ENCODE data around the gene ERLIN1.

ERLIN1 gene

DNA sequence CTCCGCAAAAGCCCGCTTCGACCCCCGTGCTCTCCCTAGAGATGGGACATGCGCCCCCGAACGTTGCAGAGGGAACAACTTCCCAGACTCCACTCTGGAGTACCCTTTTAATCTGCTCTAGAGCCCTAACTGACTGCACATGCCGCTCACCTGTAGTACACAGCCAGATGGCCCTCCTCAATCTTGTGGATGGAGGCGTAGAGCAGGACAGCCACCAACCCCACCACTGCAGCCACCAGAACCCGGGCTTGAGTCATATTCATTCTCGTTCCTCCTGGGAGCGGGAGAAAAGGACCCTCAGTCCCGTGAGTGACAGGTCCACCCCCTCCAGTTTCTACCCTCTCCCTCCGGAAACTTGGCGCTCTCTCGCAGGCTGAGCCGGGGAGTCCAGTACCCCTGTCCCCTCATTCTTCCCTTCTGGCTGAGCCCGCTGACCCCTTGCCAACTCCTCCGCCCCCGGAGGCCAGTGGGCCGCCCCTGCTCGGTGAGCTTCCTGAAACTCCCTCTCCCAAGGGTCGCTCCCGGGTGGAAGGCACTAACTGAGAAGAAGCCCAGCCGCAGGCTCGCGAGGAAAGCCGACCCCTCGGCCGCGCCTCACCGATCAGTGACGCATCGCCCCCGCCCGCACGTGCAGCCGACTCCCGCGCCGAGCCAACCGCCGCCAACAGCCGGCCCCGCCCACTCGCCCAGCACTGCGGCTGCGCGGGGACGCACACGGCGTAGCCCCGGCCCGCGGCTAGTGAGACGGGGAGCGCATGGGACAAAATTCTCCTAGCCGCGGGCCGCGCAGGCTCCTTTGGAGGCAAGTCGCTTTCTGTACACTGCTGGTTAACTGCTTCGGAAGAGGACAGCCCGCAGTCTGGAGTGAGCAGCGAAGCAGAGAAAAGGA is at the start of gene ERLIN1:
Gene ERLIN1 (minus strand): TSS at position 666 of the 889 bp plus-strand sequence. CDS start 403 bp downstream, at position 263.
- DNase-seq = peak; percentile 80 to 89 (median 86)

DNA sequence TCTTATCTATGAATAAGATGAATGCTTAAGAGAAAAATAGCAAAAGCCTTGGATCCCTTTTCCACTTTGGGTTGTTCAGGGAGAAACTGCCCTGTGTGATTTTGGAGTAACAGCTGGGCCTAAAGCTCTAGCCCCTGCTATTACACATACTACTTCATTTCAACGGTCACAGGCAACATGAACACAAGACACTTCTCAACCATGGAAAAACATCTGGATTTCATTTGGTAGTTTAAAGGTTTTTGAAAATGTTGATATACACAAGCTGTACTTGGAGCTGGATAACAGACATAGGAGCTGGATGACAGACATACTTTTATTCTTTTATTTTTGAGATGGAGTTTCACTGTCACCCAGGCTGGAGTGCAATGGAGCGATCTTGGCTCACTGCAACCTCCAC is 46.3 kb upstream of the ERLIN1 start:
- no peak for DNase-seq

DNA sequence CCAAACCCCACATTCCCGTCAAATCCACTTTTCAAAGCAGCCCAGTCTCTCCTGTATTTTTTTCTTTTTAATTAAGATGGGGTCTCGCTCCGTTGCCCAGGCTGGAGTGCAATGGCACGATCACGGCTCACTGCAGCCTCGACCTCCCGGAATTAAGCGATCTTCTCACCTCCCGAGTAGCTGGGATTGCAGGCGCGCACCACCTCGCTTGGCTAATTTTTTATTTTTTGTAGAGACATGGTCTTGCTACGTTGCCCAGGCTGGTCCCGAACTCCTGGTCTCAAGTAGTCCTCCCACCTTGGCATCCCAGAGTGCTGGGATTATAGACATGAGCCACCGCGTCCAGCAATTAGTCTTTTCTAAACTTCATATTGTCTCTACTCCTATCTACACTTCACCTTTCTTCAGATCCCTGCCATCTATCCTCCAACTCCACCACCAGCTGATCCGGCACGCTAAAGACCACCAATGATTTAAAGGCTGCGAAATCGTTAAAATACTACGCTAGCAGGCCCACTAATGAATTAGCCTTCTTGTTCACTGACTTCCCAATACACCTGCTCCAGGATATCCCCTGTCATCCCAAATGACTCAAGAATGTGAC is 44.1 kb upstream of the ERLIN1 start:
- no peak for DNase-seq

DNA sequence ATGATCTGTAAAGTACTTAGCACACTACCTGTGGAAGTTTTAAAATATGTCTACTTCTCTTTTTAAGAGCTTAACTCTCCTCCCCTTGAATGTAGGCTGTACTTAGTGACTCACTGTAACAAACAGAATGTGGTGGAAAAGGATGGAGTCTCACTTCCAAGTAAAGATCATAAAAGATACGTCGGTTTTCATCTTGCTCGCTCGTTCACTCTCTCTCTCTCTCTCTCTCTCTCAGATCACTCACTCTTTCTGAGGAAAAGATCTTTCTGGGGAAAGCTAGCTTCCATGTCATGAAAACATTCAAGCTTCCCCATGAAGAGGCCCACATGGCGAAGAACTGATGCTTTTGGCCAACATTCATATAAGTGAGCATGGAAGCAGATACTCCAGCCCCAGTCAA is 38.0 kb upstream of the ERLIN1 start:
- DNase-seq = peak in 2 of 6 experiments; percentile 17 to 27

DNA sequence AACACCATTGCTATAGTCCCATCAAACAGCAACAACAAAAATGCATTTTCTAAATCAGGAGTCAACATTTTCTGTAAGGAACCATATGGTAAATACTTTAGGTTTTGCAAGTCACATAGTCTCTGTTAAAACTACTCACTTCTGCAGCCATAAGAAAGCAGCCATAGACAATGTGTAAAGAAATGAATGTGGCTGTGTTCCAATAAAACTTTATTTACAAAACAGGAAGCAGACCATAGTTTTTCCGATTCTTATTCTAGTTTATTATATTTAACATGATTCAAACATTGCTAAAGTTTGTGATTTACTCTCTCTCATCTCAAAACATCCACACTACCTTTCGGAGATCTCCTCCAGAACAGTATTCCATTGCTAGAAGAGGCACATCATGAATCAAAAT is 36.7 kb upstream of the ERLIN1 start:
- DNase-seq = no peak

DNA sequence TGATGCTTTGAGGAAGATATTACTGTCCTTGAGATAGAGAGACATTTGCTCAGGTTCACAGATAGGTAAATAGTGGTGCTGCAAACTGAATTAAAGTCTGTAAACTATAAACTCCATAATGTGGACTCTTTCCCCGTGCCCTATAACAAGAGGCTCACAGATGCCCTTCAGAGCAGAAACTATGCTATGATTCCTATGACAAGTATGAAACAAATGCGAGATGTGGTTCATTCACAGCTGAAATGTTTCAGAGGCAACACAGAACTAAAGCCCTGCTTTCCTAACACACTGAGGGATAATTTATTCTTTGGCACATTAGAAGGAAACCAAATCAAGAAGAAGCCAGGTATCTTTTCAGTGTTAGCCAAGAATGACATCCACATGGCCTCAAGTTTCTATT is 30.2 kb upstream of the ERLIN1 start:
- DNase-seq = no peak

DNA sequence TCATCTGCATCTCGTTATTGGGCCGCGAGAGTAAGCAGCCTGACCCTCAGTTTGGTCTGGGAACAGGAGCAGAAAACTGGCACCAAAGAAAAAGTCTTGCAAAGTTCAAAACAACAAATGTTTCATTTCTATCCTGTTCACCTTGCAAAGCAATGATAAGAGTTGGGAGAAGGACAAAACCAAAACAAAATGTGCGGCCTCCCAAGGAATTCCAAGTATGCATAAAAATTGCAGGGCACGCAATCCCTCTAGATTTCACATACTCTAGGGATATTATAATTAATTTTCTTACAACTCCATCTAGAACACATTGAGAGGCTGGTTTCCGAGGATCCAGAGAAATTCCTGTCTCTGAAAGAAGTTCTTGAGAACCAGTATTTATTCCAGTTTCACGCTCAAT is 23.5 kb upstream of the ERLIN1 start:
- no peak for DNase-seq

DNA sequence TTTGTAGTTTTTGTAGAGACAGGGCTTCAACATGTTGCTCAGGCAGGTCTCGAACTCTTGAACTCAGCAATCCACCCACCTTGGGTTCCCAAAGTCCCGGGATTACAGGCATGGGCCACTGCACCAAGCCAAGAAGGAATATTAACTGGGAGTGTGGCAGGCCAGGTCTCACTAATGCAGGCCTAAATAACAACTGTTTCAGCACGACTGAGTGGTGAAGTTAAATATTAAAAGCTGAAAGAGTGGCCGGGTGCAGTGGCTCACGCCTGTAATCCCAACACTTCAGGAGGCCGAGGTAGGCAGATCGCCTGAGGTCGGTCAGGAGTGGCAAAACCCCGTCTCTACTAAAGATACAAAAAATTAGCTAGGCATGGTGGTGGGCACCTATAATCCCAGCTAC is 22.4 kb upstream of the ERLIN1 start:
- no peak for DNase-seq

DNA sequence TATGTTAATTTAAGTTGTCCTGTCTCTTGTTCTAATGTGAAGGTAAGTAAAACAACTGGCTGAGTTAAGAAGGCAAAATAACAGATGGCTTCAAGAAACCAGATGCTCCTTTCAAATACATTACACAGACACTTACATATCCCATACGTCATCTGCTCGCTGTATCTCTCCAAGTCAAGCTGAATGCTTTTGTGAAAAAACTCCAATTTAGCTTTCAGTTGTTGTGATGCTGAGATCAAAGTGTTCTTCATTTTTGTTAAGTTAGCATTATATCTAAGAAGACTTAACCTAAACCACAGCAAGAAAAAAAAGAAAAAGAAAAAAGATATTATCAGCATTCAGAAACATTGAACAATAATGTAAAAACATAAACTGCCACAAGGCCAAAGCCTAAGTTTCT is 18.5 kb upstream of the ERLIN1 start:
- no peak for DNase-seq

DNA sequence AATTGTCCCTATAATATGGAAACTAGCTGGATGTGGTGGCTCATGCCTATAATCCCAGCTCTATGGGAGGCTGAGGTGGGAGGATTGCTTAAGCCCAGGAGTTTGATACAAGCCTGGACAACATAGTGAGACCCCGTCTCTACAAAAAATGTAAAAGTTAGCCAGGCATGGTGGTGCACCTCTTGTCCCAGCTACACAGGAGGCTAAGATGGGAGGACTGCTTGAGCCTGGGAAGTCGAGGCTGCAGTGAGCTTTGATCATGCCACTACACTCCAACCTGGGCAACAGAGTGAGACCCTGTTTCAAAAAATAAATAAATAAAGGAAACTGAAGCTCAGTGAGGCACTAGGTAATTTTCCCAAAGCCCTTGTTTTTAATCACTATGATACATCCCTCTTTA is 15.7 kb upstream of the ERLIN1 start:
- no peak for DNase-seq

DNA sequence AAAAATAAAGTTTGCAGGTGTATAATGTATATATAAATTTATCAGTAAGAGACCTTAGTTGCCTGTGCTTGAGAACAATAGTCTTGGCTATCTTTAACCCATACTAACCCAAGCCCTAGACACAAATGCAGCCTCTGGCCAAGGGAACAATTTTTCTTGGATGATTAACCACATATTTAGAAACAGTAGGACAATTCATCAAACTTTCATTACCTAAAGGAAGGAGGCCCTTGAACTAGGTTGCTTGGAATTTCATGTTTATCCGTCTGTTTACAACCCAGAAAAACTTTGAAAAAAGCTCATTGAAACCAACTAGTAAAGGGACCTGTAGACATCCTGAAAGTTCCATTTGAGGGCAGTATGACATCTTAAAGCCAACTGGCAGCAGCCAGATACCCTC is 8.9 kb upstream of the ERLIN1 start:
- DNase-seq = no peak

DNA sequence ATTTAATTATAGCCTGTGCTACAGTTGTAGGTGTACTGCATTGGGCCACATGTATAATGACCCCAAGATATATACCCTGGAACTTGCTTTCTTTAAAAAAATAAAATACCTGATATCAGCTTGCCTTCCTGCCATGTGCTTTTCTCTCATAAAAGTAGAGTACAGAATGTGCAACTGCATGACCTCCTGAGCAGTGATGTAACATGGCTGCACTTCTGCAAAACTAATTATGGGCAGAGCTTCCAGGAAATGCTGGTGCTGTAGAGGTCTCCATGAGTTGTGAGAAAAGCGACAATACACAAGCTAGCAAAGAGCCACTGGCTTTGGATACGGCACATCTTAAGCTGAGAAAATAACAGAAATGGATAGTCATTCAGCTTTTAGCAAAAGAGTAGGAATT is 6.5 kb upstream of the ERLIN1 start:
- DNase-seq = no peak

DNA sequence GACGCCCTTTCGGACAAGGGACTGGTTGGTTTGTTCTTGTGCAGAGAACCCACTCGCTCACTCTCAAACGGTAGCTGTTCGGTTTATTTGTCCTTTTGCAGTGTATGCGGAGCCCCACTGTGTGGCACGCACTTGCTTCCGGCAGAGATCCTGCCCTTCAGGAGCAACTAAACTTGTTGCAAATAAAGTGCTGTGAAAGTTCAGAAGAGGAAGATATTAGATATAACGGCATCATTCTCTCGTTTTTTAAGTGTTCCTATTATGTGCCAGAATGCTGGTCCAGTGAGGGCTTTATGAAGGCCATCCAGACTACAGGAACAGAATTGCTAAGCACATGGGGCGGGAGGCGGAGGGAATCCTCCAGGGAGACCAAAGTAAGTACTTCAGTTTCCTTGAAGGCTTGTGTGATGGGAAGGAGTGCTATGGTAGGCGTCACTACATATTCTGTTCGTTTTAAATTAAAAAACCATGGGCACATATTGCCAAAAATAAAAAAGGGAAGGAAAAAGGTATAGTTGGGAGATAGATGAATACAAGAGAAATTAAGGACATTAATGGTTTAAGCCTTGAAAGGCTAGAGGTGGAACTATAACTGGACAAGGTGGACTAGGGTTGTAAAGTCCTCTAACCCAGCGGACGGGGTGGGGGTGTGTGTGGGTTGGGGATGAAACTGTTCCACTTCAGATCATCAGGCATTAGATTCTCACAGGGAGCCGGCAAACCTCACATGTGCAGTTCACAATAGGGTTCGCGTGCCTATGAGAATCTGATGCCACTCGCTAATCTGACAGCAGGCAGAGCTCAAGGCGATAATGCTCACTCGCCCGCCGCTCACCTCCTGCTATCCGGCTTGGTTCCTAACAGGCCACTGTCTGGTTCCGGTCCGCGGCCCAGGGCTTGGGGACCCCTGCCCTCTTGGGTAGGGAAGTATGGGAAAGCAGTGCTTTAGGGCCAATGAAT is 704 bp upstream of the ERLIN1 start:
- peak in 1 of 6 experiments; percentile 26 for DNase-seq

DNA sequence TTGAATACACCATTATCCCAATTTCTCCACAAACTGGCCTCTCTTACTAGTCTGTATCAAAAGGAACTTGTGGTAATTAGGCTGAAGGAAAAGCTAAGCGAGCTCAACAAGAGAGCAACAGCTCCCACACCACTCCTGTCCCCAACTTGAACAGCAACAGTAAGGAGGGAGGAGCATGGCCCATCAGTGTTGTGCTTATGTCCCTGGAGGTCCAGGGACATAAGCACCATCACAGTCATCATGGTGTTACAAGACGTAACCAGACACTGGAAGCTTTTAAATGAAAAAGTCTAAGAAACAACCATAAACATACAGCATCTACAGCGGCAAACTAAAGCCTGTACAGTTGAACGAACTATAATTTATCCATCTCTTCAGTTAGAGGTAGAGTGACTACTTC is 989 bp downstream of the ERLIN1 start:
- DNase-seq = no peak

DNA sequence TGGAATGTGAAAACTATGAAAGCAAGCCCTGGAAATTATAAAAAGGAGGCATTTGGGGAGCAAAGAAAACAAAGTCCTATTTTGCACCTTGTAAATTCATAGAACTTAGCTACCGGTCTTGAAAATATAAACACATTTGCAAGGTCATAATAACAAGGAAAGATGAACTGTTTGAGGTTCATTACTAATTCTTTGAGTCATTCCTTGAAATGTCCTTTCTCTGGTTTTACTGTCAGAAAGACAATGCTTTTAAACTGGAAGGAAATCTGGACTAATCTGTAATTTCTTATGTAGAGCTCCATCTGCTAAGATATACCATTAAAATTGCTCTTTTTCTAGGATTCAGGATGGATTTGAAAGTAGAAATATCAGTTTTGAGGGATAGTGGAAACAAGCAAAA is 1.4 kb downstream of the ERLIN1 start:
- DNase-seq = no peak

DNA sequence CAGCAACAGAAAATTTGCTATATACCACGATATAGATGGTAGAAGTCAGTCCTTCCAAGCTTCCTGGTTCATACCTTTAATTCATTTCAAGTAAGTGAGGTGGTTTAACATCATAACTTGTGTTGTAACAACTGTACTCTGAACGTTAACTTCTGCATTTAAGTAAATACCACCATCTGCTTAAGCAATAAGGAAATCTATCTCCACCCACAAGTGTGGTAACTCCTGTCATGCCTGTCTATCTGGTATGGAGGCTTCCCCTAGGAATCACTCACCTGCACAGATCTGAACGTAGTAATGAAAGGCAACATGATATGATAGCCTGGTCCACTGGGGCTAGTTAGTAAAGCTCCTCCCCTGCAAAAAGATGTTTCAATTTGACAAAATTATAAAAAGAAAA is 2.3 kb downstream of the ERLIN1 start:
- DNase-seq = no peak

DNA sequence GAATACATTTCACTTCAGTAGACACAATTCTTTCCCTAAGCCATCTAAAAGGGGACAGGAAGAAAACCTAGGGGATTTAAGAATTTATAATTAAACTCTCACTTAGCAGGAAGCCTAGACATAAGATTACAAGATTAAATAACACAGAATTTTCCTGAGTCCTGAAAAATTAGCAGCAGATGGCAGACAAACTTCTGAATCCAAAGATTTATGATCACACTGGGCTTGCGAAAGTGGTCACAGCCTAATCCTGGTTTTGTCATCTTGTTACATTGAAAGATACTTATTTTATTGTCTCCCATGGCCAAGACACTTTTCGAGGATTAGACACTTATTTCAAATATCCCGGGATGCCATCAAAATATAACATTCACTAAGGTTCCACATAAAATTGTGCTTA is 2.9 kb downstream of the ERLIN1 start:
- DNase-seq = no peak

DNA sequence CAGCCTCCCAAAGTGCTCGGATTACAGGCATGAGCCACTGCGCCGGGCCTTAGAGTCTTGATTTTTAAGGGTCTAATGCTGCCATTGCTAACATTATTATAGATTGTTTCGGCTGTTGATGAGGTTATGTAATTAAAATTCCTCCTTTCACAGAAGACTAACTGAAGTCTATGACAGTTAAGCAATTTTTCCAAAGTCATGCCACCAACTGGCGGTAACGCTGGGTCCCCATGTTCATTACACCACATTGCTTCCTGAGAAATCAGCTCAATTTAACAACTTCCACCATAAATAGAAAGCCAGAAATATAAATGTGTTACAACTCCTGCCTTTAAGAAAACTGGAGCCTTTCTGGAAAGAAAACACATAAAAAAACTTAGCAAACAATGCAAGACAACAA is 3.5 kb downstream of the ERLIN1 start:
- no peak for DNase-seq

DNA sequence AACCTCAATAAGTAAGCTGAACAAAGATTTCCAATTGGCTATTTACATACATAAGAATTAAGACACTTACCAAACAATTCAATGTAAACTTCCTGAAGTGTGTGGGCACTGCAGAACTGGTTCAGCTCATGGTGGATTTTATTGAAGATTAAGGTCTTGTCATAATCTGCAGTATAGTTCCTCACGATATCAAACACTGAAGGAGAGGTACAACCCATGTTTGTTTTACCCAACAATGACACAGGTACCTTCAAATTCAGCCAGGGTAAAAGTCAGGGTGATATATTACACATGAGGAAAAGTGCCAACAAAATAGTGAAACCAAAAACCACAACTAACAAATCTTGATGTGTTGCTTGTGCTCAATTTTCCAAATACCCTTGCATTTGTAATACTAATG is 10.0 kb downstream of the ERLIN1 start:
- no peak for DNase-seq

DNA sequence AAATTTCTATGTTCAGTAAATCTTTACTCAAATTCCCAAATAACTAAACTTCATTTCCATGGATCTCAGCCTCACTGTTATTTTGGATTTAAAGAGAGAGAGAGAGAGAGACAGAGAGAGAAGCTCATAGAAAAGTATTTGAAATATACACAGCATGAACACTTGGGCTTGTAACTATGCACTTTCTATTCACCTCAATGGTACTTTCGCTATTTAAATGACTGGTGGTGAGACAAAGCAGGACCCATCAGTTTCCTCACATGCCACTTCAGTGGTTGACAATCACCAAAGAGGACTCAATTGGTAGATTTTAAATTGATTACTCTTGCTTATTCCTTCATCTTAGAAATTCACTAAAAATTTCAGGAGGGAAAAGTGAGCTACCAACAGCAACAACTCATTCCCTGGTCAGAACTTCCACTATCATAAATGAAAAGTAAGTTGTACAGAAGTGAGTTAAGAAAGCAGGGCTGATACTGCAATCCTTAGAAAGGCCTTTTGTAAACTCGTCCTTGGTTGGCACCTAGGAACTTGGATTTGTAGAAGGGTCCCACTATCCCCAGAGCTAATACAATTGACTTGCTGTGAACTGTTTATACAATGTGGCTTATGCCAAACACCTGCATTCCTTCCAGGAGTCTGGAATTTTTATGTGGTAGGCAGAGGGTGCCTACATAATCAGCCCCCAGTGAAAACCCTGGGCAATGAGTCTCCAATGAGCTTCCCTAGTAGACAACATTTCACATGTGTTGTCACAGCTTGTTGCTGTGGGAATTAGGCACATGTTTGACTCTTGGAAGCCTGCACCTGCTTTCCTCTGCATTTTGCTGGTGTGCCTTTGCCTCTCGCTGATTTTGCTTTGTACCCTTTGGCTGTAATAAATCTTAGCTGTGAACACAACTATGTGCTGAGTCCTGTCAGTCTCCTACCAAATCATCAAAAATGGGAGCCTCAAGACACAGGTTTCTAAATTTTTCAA is 10.8 kb downstream of the ERLIN1 start:
- DNase-seq = no peak

DNA sequence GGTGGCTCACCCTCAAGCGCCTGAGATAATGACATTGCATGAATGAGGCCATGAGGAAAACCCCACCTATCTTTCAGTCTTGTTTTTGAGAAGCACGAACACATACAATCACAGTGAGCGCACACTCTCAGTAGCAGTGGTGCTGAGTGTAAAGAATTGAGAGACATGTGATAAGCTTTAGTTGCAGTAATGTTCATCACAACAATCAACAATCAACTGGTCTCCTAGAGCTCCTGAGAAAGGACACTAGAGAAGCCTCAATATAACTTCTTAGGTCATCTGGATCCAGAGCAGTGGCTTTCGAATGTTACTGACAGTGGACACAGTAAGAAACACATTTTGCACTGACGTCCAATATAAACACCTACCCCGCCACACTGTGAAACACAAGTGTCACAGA is 12.8 kb downstream of the ERLIN1 start:
- no peak for DNase-seq

DNA sequence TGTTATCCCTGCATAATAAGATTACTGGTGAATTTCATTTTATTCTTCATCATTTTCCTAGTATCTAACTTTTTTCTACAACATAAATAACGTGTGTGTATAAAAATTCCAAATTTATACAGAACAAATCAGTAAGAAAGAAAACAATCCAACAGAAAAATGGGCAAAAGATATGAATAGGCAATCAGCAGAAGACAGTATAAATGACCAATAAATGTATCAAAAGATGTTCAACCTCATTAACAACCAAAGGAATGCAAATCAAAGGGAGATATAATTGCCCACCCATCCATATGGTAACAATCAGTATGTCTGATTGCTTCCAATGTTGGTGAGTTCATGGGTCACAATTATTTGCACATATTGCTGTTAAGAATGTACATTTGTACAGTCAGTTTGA is 13.5 kb downstream of the ERLIN1 start:
- no peak for DNase-seq

Measured in stimulated activated naive CD4-positive, alpha-beta T cell (primary cell).